Superior temporal gyrus (tissue), 1 donor: ENCODE results near the gene CDH23.

Source experiments
- DNase-seq: peaks from one replicate; pipeline ENCODE4 v3.0.0-alpha.2; 2016; ENCODE audit errors: extremely low spot score

Gene CDH23

DNA sequence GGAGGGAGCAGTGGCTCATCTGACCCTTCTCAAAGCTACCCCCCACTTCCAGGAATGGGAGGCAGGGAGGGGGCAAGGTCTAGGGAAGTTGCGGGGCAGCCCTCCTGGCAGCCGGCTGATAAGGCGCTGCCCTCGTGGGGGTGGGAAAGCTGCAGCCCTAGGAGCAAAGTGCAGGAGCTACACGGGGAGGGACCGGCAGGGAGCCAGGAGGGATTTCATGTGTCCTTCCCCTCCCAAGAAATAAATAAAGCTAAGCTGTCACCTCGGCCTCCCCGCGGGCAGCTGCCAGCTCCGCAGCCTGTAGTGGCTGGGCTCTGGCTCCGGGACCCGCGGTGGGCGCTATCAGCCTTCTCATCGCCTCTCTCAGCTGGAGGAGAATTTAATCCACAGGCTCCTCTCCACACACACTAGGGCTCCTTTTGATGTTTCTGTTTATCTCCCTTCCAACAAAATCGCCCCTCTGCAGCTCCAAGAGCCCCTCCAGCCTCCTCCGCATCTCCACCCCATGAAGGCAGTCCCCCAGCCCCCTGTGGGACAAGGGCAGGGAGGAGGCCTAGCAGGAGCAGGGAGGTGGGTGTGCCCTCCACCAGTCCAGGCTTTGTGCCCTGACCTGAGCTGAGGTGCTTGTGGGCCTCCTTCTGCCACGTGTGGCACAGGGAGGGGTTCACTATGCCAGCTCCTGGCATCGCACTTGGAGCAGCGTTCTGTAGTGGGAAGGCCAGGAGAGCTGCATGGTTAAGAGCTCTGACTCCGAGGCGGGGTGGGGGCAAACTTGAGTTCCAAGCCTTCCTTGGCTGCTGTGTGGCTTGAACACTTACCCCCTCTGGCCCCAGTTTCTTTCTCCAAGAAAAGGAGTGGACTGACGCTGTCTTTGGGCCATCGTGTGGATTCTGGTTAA lies 242.4 kb downstream of the CDH23 start:
- no peak for DNase-seq

GRCh38 chr10:71640607-71641006 lies 243.9 kb downstream of the CDH23 start:
- no peak for DNase-seq

DNA sequence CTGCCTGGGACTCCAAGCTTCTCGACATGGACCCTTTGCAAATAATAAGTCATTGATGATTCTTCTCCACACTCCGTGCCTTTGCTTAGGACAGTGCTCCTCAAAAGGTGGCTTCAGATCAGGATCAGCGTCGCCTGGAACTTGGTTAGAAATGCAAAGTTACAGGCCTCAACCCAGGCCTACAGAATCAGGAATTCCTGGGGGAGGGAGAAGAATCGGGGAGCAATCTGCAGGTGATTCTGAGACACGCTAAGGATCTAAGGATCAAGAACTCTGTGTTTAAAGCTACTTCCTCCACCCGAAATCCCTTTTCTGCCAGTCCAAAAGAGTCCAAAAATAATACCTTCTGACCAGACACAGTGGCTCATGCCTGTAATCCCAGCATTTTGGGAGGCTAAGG lies 244.7 kb downstream of the CDH23 start:
- DNase-seq = no peak

GRCh38 chr10:71641986-71642385 lies 245.3 kb downstream of the CDH23 start:
- no peak for DNase-seq

DNA sequence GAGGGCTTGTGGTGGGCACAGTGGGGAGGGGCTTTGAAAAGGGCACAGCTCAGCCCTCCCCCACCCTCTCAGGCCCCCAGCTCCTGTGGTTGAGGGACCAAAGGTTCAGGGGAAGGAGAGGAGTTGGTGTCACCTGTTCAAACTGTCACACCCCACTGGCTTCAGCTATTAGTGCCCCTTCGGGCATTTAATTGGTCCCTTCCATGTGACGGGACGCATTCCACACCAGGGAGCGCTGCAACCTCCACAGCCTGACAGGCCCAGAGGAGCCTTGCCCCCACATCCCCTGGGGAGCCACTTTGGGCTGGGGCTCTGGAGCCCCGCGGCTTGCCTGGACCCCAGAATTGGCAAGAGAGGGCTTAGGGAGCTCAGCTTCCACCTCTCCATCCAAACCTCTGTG lies 247.2 kb downstream of the CDH23 start:
- no peak for DNase-seq

DNA sequence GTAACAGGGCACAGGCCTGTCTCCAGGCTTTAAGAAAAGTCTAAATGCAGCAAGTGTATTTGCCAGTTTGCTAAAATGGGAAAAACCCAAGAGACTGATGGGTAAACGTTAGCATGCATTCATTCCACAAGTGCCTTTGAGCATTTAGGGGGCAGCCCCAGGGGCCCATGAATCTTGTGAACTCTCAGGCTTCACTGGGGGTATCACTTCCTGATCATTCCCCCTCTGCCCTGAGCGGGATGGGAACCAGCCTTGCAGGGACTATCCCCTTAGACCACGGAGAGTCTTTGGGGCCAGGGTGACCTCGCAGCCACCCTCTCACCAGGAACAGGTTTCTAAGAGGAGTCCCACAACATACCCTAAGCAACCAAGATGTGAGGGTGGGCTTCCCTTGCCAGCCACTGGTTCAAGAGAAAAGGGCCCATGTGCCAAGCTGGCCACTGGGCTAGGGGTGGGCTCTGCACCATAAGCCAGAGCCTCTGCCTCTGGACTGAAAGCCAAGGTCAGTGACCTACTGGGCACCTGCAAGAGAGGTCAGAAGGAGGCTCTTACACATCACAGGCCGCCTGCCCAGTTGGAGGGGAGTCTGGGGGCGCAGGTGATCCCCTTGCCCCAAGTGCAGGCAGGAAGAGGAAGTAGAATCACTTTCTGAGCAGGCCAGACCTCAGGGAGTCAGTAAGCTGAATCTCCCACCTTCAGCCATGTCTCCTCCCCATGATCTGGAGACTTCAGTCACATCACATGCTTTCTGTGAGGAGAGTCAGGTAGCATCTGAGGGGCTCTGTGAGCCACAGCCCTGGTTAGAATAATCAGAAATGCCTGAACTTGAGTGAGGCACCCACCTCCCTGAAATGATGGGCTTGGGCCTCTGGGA lies 247.8 kb downstream of the CDH23 start:
- no peak for DNase-seq

- no peak for DNase-seq
These were observed 248.5 kb downstream of the CDH23 start for GRCh38 chr10:71645185-71645584.

- no peak for DNase-seq
These were observed 249.3 kb downstream of the CDH23 start for GRCh38 chr10:71646037-71646436.

DNA sequence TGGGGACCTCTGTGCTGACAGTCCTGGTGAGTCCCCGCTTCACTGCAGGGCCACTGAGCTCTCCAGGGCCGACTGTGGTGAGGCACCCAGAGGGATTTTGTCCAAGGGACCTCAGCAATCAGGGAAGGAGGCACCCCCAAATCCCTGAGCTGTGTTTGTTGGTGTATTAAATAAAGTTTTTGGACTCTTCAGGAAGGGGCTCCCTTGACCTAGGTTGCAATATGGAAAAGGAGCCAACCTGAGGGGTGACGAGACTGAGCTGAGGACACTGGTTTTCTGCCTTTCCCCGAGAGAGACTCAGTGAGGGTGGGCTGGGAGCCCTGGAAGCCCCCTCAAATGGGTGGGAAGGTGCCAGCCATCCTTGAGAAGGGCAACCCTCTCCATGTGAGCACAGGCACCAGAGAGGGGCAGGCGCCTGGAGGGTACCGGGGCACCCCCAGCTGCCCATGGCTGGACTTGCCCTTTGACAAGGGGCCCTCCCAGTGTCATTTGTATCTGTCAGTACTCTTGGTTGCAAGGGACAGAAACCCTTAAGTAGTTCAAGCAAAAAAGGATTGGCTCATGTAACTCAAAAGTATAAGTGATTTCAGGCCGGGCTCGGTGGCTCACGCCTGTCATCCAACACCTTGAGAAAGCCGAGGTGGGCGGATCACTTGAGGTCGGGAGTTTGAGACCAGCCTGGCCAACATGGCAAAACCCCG lies 250.0 kb downstream of the CDH23 start:
- DNase-seq = no peak

DNA sequence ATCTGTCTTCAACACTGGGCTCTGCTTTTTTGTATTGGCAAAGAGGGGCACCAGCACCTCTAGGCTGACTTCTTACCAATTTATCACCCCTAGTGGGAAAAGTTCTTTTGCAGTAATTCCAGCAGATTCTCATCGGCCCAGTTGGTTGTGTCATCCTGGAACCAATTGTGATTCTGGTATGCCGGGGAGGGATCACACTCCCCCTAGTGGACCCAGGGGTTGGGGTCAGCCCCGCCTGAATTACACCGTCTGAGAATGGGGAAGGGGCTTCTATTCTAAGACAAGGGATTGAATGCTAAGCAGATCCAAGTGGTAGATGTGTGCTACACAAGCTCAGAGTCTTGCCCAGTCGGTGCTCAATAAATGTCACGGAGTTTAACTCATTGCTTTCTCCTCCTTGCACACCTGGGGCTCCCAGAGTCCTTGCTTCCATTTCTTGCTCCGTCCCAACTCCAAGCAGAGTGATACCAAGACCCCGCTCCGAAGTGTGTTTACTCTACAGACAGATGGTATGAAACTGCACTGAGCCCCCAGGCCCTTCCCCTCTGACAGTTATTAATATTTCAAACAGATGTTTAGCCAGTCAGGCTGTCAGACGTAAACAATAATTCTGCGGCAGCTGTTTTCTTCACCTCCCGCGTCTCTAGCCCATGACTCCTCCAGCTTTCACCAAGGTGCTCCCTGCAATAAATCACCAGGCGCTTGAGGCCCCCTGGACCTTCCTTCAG lies 251.0 kb downstream of the CDH23 start:
- DNase-seq = no peak

DNA sequence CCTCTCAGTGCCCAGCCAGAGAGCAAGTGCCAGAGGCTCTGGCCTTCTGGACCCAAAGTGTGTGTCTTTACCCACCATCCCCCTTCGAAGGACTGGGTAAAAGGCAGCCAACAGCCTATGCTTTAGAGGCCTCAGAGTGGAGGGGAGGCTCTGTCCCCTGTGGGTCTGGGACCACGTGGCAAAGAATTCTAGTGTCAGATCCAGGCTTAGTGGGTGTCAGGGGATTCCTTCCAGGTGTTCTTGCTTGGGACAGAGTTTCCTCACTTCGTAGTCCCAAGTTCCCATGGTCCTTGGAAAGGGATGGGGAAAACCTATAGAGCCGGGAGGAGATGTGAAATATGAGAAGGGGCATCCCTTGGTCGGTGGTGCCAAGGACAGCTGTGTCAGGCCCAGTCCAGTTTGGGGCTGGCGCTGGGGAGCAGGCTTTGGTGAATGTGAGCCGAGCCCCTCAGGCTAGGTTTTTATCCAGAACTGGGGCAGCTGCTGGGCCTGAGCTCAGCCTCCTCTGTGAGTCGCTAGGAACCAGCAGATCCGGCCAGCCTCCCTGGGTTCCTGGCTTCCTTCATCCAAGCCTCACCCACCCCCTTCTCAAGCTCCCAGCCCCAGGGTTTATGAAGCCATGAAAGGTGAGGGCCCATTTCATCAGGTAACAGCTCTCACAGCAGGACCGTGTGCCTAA lies 251.7 kb downstream of the CDH23 start:
- DNase-seq = no peak

GRCh38 chr10:71648933-71649320 lies 252.2 kb downstream of the CDH23 start:
- DNase-seq = no peak

DNA sequence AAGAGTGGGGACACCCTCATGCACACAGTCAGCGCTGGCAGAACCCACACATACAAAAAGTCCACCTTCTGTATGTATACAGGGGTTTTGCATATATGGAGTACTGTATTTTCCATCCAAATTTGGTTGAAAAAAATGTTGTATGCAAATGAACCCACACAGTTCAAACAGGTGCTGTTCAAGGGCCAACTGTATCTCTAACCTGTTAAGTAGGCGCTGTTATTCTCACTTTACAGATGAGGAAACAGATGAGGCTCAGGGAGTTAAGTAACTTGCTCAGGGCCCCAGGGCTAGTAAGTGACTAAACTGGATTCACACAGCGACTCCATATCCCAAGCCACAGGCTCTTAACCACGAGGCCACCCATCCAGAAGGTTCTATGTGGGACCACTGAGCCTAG lies 252.9 kb downstream of the CDH23 start:
- DNase-seq = no peak

DNA sequence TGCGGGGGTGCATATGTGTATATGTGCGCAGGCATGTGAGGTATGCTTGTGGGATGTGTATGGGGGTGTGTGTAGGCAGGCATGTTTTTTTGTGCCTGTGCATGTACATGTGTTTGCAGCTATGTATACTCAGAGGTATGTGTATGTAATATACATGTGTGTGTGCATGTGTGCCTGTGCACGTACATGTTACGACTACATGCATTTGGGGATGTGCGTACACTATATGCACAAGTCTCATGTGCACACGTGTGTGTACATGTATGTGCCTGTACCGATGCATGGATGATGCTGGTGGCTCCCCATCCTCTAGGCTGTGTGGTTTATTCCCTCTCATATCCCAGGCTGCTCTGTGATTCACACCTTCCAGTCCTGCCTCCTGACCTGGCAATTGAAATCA lies 253.7 kb downstream of the CDH23 start:
- no peak for DNase-seq

GRCh38 chr10:71651428-71651827 lies 254.7 kb downstream of the CDH23 start:
- DNase-seq = no peak

DNA sequence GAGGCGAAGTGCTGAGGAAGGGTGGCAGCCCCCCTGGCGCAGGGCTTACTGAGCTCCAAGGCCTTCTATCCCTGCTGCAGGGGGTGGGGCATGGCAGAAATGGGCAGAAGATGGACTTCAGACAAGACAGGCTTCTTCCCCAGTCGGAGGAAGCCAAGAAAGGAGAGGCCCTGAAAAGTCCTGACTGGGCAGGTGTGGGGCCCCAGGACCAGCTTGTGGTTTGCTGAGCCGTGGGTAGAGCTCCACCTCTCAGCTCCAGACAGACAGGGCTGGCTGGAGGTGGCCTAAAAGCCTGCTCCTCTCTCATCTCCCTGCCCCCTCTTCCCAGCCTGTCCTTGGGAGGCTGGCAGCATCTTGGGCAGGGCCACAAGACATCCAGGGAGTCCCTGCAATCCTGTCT lies 255.2 kb downstream of the CDH23 start:
- no peak for DNase-seq

- no peak for DNase-seq
These were observed 256.3 kb downstream of the CDH23 start for GRCh38 chr10:71653044-71653443.

GRCh38 chr10:71656220-71656619 lies 259.5 kb downstream of the CDH23 start:
- DNase-seq = no peak

DNA sequence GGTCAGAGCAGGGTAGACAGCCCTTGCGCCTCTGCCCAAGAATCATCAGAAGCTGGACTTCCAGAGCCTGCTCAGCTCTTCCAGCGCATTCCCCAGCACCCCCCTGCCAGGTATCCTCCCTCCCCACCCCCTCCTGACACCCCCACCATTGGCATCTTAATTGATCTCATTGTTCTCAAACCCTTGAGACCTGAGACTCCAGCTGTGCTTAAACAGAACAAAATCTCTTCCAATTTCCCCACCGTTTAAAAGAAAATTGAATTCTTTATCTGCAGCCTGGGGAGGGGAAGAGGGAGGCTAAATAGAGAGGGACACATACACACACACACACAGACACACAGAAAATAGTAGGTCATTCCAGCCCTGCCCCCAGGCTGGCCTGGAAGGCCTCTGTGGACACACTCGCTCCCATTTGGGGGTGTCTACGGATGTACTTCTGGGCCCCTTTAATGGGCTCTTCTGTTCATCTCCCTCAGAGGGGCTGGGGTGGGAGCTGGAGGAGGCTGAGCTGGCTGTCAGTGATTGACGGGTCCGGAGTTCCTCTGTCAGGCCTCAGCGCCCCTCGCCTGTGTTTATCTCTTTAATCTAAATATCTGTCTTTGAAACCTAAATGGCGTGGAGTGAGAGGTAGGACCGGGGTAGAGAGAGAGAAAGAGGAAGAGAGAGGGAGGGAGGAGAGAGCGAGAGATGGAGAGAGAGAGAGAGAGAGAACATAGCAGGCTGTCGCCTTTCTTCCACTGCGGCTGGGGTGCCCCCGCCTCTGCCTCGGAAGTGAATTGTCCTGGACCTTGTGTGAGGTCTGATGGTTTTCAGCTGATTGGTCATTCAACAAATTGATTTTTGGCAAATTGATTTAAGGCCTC lies 261.1 kb downstream of the CDH23 start:
- DNase-seq = no peak

DNA sequence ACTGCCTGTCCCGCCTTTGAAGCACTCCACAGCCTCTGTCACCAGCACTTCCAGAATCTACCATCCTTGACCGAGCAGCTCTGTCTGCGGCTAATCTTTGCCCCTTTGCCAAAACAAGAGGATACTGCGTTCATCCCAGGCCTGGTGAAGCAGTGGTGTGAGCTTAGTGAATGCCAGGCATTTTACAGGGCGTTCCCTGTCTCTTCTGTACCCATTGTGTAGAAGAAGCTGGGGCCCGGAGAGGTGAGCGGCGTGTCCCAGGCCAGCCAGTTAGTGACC lies 261.7 kb downstream of the CDH23 start:
- no peak for DNase-seq
